B cell (primary cell): ENCODE data around the gene EXOC3L1. TPM values are rescaled to one million over a fixed set of nuclear protein-coding genes. Genes with fewer than 3 reads are reported as not detected.

Experiments used
- ATAC-seq: fragments of 200-7000 bp; cut with Tn5 transposase; one replicate; pipeline ENCODE4 v1.10.0; 2021; ENCODE audit warnings: low read depth, mild to moderate bottlenecking, moderate number of reproducible peaks, moderate library complexity
- CTCF ChIA-PET: fragments of 350-600 bp; sonication (Branson Sonifier 250); formaldehyde crosslinking; loops from one replicate; lab custom pipeline; 2021; ENCODE audit warnings: antibody characterized with exemption, inconsistent platforms; lab: Charles Lee
- POLR2A ChIA-PET: fragments of 350-600 bp; sonication (Branson Sonifier 250); formaldehyde crosslinking; loops from one replicate; lab custom pipeline; 2021; ENCODE audit warnings: antibody characterized with exemption; lab: Charles Lee
- DNase-seq: peaks from one replicate; pipeline ENCODE4 v3.0.0; 2013
- H2AFZ ChIP-seq: 2 replicates; pipeline ENCODE4 v1.6.1; 2012; ENCODE audit warnings: mild to moderate bottlenecking, low read depth, low read length; ENCODE audit not compliant: insufficient read depth, poor library complexity, severe bottlenecking
- H3K27ac ChIP-seq, 2 donors: 1 replicate in 1 of 2; 2 replicates in 1 of 2; pipeline ENCODE4 v1.5.1; 2012 to 2013; ENCODE audit warnings: low read length in 2 of 2, mild to moderate bottlenecking in 2 of 2, moderate library complexity in 1 of 2
- H3K27me3 ChIP-seq, 4 experiments: fragments of 200-600 bp in 1 of 4; sonication (generic) in 1 of 4; replicated peaks in 1 of 4; 1 replicate in 2 of 4; 2 replicates in 2 of 4; pipeline versions ENCODE4 v1.6.1 to v1.7.0; 2013 to 2016; ENCODE audit warnings: low read length in 3 of 4, mild to moderate bottlenecking in 2 of 4, mixed read lengths in 1 of 4, moderate library complexity in 1 of 4; ENCODE audit not compliant: insufficient read depth in 4 of 4, control insufficient read depth in 3 of 4; ENCODE audit errors: control extremely low read depth in 1 of 4
- H3K36me3 ChIP-seq, 2 experiments: replicated peaks in 1 of 2; 1 replicate in 1 of 2; 2 replicates in 1 of 2; pipeline versions ENCODE4 v1.6.1 to v1.7.1; 2013; ENCODE audit warnings: low read length in 1 of 2; ENCODE audit not compliant: insufficient read depth in 2 of 2, control insufficient read depth in 1 of 2; ENCODE audit errors: control extremely low read depth in 1 of 2, extremely low read depth in 1 of 2
- H3K4me1 ChIP-seq, 2 donors: fragments of 200-600 bp in 1 of 2; sonication (generic) in 1 of 2; 1 replicate in 1 of 2; 2 replicates in 1 of 2; pipeline versions ENCODE4 v1.5.1 to v1.6.1; 2013 to 2017; ENCODE audit warnings: low read length in 2 of 2; ENCODE audit not compliant: control insufficient read depth in 2 of 2, insufficient read depth in 2 of 2
- H3K4me2 ChIP-seq: replicated peaks from 2 replicates; pipeline ENCODE3; 2012; ENCODE audit warnings: mild to moderate bottlenecking, low read depth, low read length; ENCODE audit not compliant: poor library complexity, severe bottlenecking
- H3K4me3 ChIP-seq, 5 experiments: fragments of 200-600 bp in 1 of 5; sonication (generic) in 1 of 5; 1 replicate in 3 of 5; 2 replicates in 2 of 5; pipeline versions ENCODE4 v1.5.1 to v1.7.0; 2011 to 2016; ENCODE audit warnings: low read length in 4 of 5, mild to moderate bottlenecking in 4 of 5, low read depth in 2 of 5, control low read depth in 1 of 5, moderate library complexity in 1 of 5; ENCODE audit not compliant: insufficient read depth in 1 of 5; ENCODE audit errors: control extremely low read depth in 1 of 5, extremely low read depth in 1 of 5
- H3K79me2 ChIP-seq: fragments of 200-600 bp; sonication (generic); one replicate; pipeline ENCODE4 v1.6.0; 2016; ENCODE audit warnings: low read length; ENCODE audit not compliant: control insufficient read depth, insufficient read depth
- H3K9ac ChIP-seq: fragments of 200-600 bp; sonication (generic); 2 replicates; pipeline ENCODE4 v1.6.1; 2017; ENCODE audit warnings: mild to moderate bottlenecking, low read length, moderate library complexity
- H3K9me3 ChIP-seq, 3 donors: one replicate each; pipeline versions ENCODE4 v1.6.1 to v1.7.1; 2013; ENCODE audit warnings: low read length in 2 of 3; ENCODE audit not compliant: control insufficient read depth in 2 of 3, insufficient read depth in 1 of 3; ENCODE audit errors: control extremely low read depth in 1 of 3
- H4K20me1 ChIP-seq: 2 replicates; pipeline ENCODE4 v1.6.0; 2012; ENCODE audit warnings: mild to moderate bottlenecking, low read length; ENCODE audit not compliant: insufficient read depth, control insufficient read depth, poor library complexity, severe bottlenecking
- H3K27ac Mint-ChIP-seq: one replicate; pipeline ENCODE4 v1.8.0; 2021; ENCODE audit warnings: mixed read lengths
- H3K27me3 Mint-ChIP-seq: one replicate; pipeline ENCODE4 v1.8.0; 2021; ENCODE audit warnings: mixed read lengths
- H3K4me1 Mint-ChIP-seq: one replicate; pipeline ENCODE4 v1.8.0; 2021; ENCODE audit warnings: mixed read lengths
- H3K4me3 Mint-ChIP-seq: one replicate; pipeline ENCODE4 v1.8.0; 2021; ENCODE audit warnings: mixed read lengths
- H3K9me3 Mint-ChIP-seq: one replicate; pipeline ENCODE4 v1.8.0; 2022; ENCODE audit warnings: mixed read lengths; ENCODE audit not compliant: insufficient read depth
- CTCF ChIP-seq: fragments of 200-600 bp; IDR thresholded peaks from one replicate; pipeline ENCODE4 v1.8.0; 2022; ENCODE audit warnings: antibody characterized with exemption, mild to moderate bottlenecking
- EZH2 ChIP-seq: IDR thresholded peaks from 2 replicates; pipeline ENCODE4 v1.6.1; 2012; ENCODE audit warnings: borderline replicate concordance, low read depth, mild to moderate bottlenecking, moderate library complexity, low read length; ENCODE audit not compliant: insufficient read depth, poor library complexity, severe bottlenecking
- WGBS: methylation state at CpG from one replicate; pipeline ENCODE4 v1.1.5; 2013; ENCODE audit warnings: missing lambda C conversion rate; ENCODE audit not compliant: insufficient coverage; 5-methylcytosine and 5-hydroxymethylcytosine counted together
- intact Hi-C: fragments of 100-400 bp; cut with micrococcal nuclease; formaldehyde crosslinking; loops from one replicate; pipeline ENCODE4 v1.10.0; 2022
- polyA plus RNA-seq: library from polyadenylated mRNA; depleted of rRNA; stranded (reverse); fragments of >200 nt; gene quantifications from 2 replicates; pipeline ENCODE4 v1.2.3, GENCODE V29; 2012
- total RNA-seq, 2 donors: library from RNA; stranded (reverse); fragments of 120-200 nt in 1 of 2; gene quantifications; 1 replicate in 1 of 2; 2 replicates in 1 of 2; pipeline versions ENCODE4 v1.2.3 to v1.2.4, GENCODE V29; 2013 to 2022

Gene EXOC3L1
- total and polyA plus RNA-seq, 2 donors (not counting 1 experiment from before 2014, with no cell fraction given): not detected

- ATAC-seq (no peak), DNase-seq (no peak)
- H3K4me2 ChIP-seq: peak overlapping the region; percentile 86
- ChIA-PET CTCF (interaction anchor here (0.6 to 4.2 kb wide), 6 partner anchors 17 to 548 kb away, joined by 3 to 33 read pairs (median 3); partner anchors contain the start of genes FHOD1, KCTD19, LRRC36 and SLC9A5), POLR2A (interaction anchor here (2.3 to 3.7 kb wide), 2 partner anchors 16 to 20 kb away, joined by 27 to 30 read pairs; partner anchors contain the start of genes FHOD1 and SLC9A5)
- no peaks in the 10 kb centered on the region for H3K27me3 ChIP-seq
- no peak overlapping the region for H3K9ac ChIP-seq
- Mint-ChIP-seq H3K27ac (peak overlapping the region; percentile 100), H3K4me3 (peak overlapping the region; percentile 100), H3K27me3 (no peaks in the 10 kb centered on the region), H3K9me3 (no peaks in the 10 kb centered on the region), H3K4me1 (peaks cover 29% of the 10 kb centered on the region)
- no peak overlapping the region for H3K27ac ChIP-seq
- peak overlapping the region in 4 of 5 experiments; percentile 77 to 99 (median 92) for H3K4me3 ChIP-seq
- H3K4me1 ChIP-seq: peaks cover 15 to 22% of the 10 kb centered on the region in 2 donors
- TF ChIP-seq CTCF (no peak), EZH2 (no peak)
- peaks cover 19% of the 10 kb centered on the region for H4K20me1 ChIP-seq
- peaks cover 17% of the 10 kb centered on the region for H3K79me2 ChIP-seq
- WGBS: 94% methylated on average over 6 of the region's 9 CpGs
- no peak overlapping the region for H2AFZ ChIP-seq
- intact Hi-C loops: no loop called here
- H3K36me3 ChIP-seq: peaks cover 0 to 34% of the 10 kb centered on the region in 2 experiments
- H3K9me3 ChIP-seq: no peaks in the 10 kb centered on the region
Measured at GRCh38 chr16:67228034-67228785, 38.3 kb upstream of the EXOC3L1 start.
